BLaER1 (cell line): ENCODE measurements around the gene EFCAB14.
"Not testable (repeated sequence)": the region's sequence is repeated elsewhere in the genome, so short reads cannot be mapped to it uniquely, and the experiment has no call there.

ENCODE experiments used
- H3K27ac ChIP-seq: shearing (Covaris generic); formaldehyde crosslinking; 2 replicates; pipeline ENCODE4 v1.8.1; 2022
- H3K27me3 ChIP-seq: shearing (Covaris generic); formaldehyde crosslinking; 2 replicates; pipeline ENCODE4 v1.8.1; 2022
- H3K36me3 ChIP-seq: shearing (Covaris generic); formaldehyde crosslinking; 2 replicates; pipeline ENCODE4 v1.8.1; 2022
- H3K4me1 ChIP-seq: shearing (Covaris generic); formaldehyde crosslinking; 2 replicates; pipeline ENCODE4 v1.8.1; 2022
- H3K4me2 ChIP-seq: shearing (Covaris generic); formaldehyde crosslinking; 2 replicates; pipeline ENCODE4 v1.8.1; 2022
- H3K4me3 ChIP-seq: shearing (Covaris generic); formaldehyde crosslinking; 2 replicates; pipeline ENCODE4 v1.8.1; 2022
- H3K9ac ChIP-seq: shearing (Covaris generic); formaldehyde crosslinking; 2 replicates; pipeline ENCODE4 v1.8.1; 2022
- H3K9me3 ChIP-seq: shearing (Covaris generic); formaldehyde crosslinking; 2 replicates; pipeline ENCODE4 v1.8.1; 2022
- H4K20me1 ChIP-seq: shearing (Covaris generic); formaldehyde crosslinking; 2 replicates; pipeline ENCODE4 v1.8.1; 2022
- Cebpa-rat ChIP-seq: shearing (Covaris generic); IDR thresholded peaks from 2 replicates; pipeline ENCODE4 v1.8.1; 2022

EFCAB14 gene

GRCh38 chr1:46659307-46659870 lies 59.5 kb downstream of the EFCAB14 start:
- Histone ChIP-seq H3K4me2 (no peak overlapping the region), H3K36me3 (peaks cover 65% of the 10 kb centered on the region), H4K20me1 (no peaks in the 10 kb centered on the region), H3K4me1 (no peaks in the 10 kb centered on the region), H3K27ac (no peak overlapping the region), H3K4me3 (no peak overlapping the region), H3K27me3 (no peaks in the 10 kb centered on the region), H3K9me3 (peaks cover 7% of the 10 kb centered on the region; the same call in 1 of the 2 replicates), H3K9ac (no peak overlapping the region)
- TF ChIP-seq Cebpa-rat: no peak

GRCh38 chr1:46657775-46658174 lies 61.1 kb downstream of the EFCAB14 start:
- Histone ChIP-seq H4K20me1 (no peaks in the 10 kb centered on the region), H3K4me2 (no peak overlapping the region), H3K9ac (no peak overlapping the region), H3K4me1 (no peaks in the 10 kb centered on the region), H3K4me3 (no peak overlapping the region), H3K36me3 (peaks cover 67% of the 10 kb centered on the region), H3K27me3 (no peaks in the 10 kb centered on the region), H3K27ac (no peak overlapping the region), H3K9me3 (peaks cover 7% of the 10 kb centered on the region; the same call in 1 of the 2 replicates)
- no peak for TF ChIP-seq Cebpa-rat

- Histone ChIP-seq H3K4me2 (no peak overlapping the region), H3K27ac (no peak overlapping the region), H3K4me1 (no peaks in the 10 kb centered on the region), H3K9ac (no peak overlapping the region), H3K9me3 (peaks cover 7% of the 10 kb centered on the region; the same call in 1 of the 2 replicates), H3K4me3 (no peak overlapping the region), H3K27me3 (no peaks in the 10 kb centered on the region), H4K20me1 (no peaks in the 10 kb centered on the region), H3K36me3 (peaks cover 74% of the 10 kb centered on the region)
- TF ChIP-seq Cebpa-rat: no peak
Observed at GRCh38 chr1:46656643-46657042, 62.3 kb downstream of the EFCAB14 start.

GRCh38 chr1:46655848-46656247 lies 63.1 kb downstream of the EFCAB14 start:
- Histone ChIP-seq H3K4me2 (no peak overlapping the region), H3K27ac (no peak overlapping the region), H3K9ac (no peak overlapping the region), H3K4me3 (no peak overlapping the region), H3K36me3 (peaks cover 74% of the 10 kb centered on the region), H3K4me1 (no peaks in the 10 kb centered on the region), H3K9me3 (peaks cover 7% of the 10 kb centered on the region; the same call in 1 of the 2 replicates), H4K20me1 (no peaks in the 10 kb centered on the region), H3K27me3 (no peaks in the 10 kb centered on the region)
- TF ChIP-seq Cebpa-rat: peak; percentile 23; the same call in 1 of the 2 replicates

- H3K4me1 ChIP-seq, H3K27ac ChIP-seq, H4K20me1 ChIP-seq, H3K4me2 ChIP-seq, H3K9ac ChIP-seq, H3K4me3 ChIP-seq, H3K27me3 ChIP-seq: not testable (repeated sequence)
- Histone ChIP-seq H3K9me3 (peaks cover 17% of the 10 kb centered on the region), H3K36me3 (peaks cover 81% of the 10 kb centered on the region)
Observed at GRCh38 chr1:46654698-46655097, 64.2 kb downstream of the EFCAB14 start.

- Histone ChIP-seq H3K4me1 (no peaks in the 10 kb centered on the region), H3K4me3 (no peak overlapping the region), H3K9ac (no peak overlapping the region), H3K36me3 (peaks cover 81% of the 10 kb centered on the region), H3K27me3 (no peaks in the 10 kb centered on the region), H4K20me1 (no peaks in the 10 kb centered on the region), H3K9me3 (peaks cover 22% of the 10 kb centered on the region), H3K4me2 (no peak overlapping the region), H3K27ac (no peak overlapping the region)
- TF ChIP-seq Cebpa-rat: no peak
Observed at GRCh38 chr1:46654012-46654411, 64.9 kb downstream of the EFCAB14 start.

- no peaks in the 10 kb centered on the region for H3K27me3 ChIP-seq
- no peaks in the 10 kb centered on the region for H3K4me1 ChIP-seq
- H3K4me3 ChIP-seq: no peak overlapping the region
- no peak overlapping the region for H3K27ac ChIP-seq
- H3K4me2 ChIP-seq: no peak overlapping the region
- TF ChIP-seq Cebpa-rat: no peak
- no peaks in the 10 kb centered on the region for H4K20me1 ChIP-seq
- H3K9ac ChIP-seq: no peak overlapping the region
- H3K36me3 ChIP-seq: peaks cover 83% of the 10 kb centered on the region
- peaks cover 26% of the 10 kb centered on the region for H3K9me3 ChIP-seq
Observed at GRCh38 chr1:46653405-46653958, 65.4 kb downstream of the EFCAB14 start.

- no peak overlapping the region for H3K9ac ChIP-seq
- no peaks in the 10 kb centered on the region for H3K27me3 ChIP-seq
- TF ChIP-seq Cebpa-rat: no peak
- no peak overlapping the region for H3K27ac ChIP-seq
- no peak overlapping the region for H3K4me2 ChIP-seq
- H3K36me3 ChIP-seq: peaks cover 83% of the 10 kb centered on the region
- no peak overlapping the region for H3K4me3 ChIP-seq
- H3K9me3 ChIP-seq: peaks cover 32% of the 10 kb centered on the region
- no peaks in the 10 kb centered on the region for H4K20me1 ChIP-seq
- H3K4me1 ChIP-seq: no peaks in the 10 kb centered on the region
Observed at GRCh38 chr1:46652321-46653100, 66.4 kb downstream of the EFCAB14 start.

- H3K4me3 ChIP-seq, H4K20me1 ChIP-seq, H3K27me3 ChIP-seq, H3K4me1 ChIP-seq, H3K27ac ChIP-seq, H3K4me2 ChIP-seq, H3K9ac ChIP-seq: not testable (repeated sequence)
- Histone ChIP-seq H3K9me3 (peaks cover 32% of the 10 kb centered on the region), H3K36me3 (peaks cover 79% of the 10 kb centered on the region)
Observed at GRCh38 chr1:46651152-46651551, 67.8 kb downstream of the EFCAB14 start.

GRCh38 chr1:46650491-46650890 lies 68.4 kb downstream of the EFCAB14 start:
- peaks cover 72% of the 10 kb centered on the region for H3K36me3 ChIP-seq
- no peak overlapping the region for H3K27ac ChIP-seq
- H3K9ac ChIP-seq: no peak overlapping the region
- H4K20me1 ChIP-seq: no peaks in the 10 kb centered on the region
- no peaks in the 10 kb centered on the region for H3K4me1 ChIP-seq
- no peak overlapping the region for H3K4me3 ChIP-seq
- H3K27me3 ChIP-seq: no peaks in the 10 kb centered on the region
- H3K4me2 ChIP-seq: no peak overlapping the region
- TF ChIP-seq Cebpa-rat: no peak
- H3K9me3 ChIP-seq: peaks cover 32% of the 10 kb centered on the region
